GM12878 (cell line): Measurements from ENCODE around the gene DBNDD2. TPM values are rescaled to one million over a fixed set of nuclear protein-coding genes. Genes with fewer than 3 reads are reported as not detected.

ENCODE experiments used
- ATAC-seq: fragments of 200-7000 bp; cut with Tn5 transposase; 3 replicates; pipeline ENCODE4 v1.9.1; 2020; ENCODE audit warnings: mild to moderate bottlenecking, moderate library complexity
- BruUV-seq: library from RNA; stranded (reverse); fragments of 400-500 nt; replicated peaks from 2 replicates; lab custom pipeline; 2021; lab: Mats Ljungman, UMichigan
- CTCF ChIA-PET: fragments of 300-600 bp; sonication (Branson Sonifier 250); formaldehyde crosslinking; extraction: SDS; loops from one replicate; lab custom pipeline; 2021; ENCODE audit warnings: inconsistent platforms; lab: Yijun Ruan, JAX
- POLR2A ChIA-PET: fragments of 350-600 bp; formaldehyde crosslinking; extraction: SDS; loops from one replicate; lab custom pipeline; 2021; ENCODE audit warnings: inconsistent platforms; lab: Charles Lee
- RAD21 ChIA-PET: fragments of 300-600 bp; sonication (Branson Sonifier 250); formaldehyde crosslinking; loops from one replicate; lab custom pipeline; 2023; ENCODE audit warnings: antibody characterized with exemption; ENCODE audit not compliant: unreplicated experiment; lab: Charles Lee
- SMC1A ChIA-PET: fragments of 300-600 bp; sonication (Branson Sonifier 250); formaldehyde crosslinking; loops from one replicate; lab custom pipeline; 2023; ENCODE audit not compliant: unreplicated experiment, uncharacterized antibody; lab: Charles Lee
- DNase-seq: peaks from one replicate; pipeline ENCODE4 v3.0.0-alpha.2; 2011; ENCODE audit warnings: low read depth, low spot score
- FAIRE-seq: peaks from 3 replicates; lab custom pipeline; 2011; peaks lifted over from hg19 to GRCh38; lab: Jason Lieb, UNC
- H2AFZ ChIP-seq: 2 replicates; pipeline ENCODE4 v1.6.0; 2011; ENCODE audit warnings: low read depth, low read length, control low read depth; ENCODE audit not compliant: control insufficient read depth
- H3K27ac ChIP-seq: 2 replicates; pipeline ENCODE4 v1.5.1; 2011; ENCODE audit warnings: control low read depth; ENCODE audit not compliant: control insufficient read depth, insufficient read depth
- H3K27me3 ChIP-seq, 2 experiments: replicated peaks in 1 of 2; 2 replicates each; pipeline versions ENCODE4 v1.6.0 to v1.6.1; 2011; ENCODE audit warnings: low read length in 1 of 2; ENCODE audit not compliant: control insufficient read depth in 2 of 2, insufficient read depth in 2 of 2
- H3K36me3 ChIP-seq, 2 experiments: 2 replicates each; pipeline ENCODE4 v1.5.1; 2011; ENCODE audit warnings: low read length in 1 of 2; ENCODE audit not compliant: control insufficient read depth in 2 of 2, insufficient read depth in 2 of 2
- H3K4me1 ChIP-seq: 2 replicates; pipeline ENCODE4 v1.6.1; 2011; ENCODE audit warnings: mild to moderate bottlenecking, low read length, moderate library complexity, mixed read lengths; ENCODE audit not compliant: control insufficient read depth, insufficient read depth
- H3K4me2 ChIP-seq: 2 replicates; pipeline ENCODE4 v1.6.0; 2011; ENCODE audit warnings: control low read depth; ENCODE audit not compliant: control insufficient read depth, insufficient read depth
- H3K4me3 ChIP-seq: fragments of 200-600 bp; sonication (generic); 2 replicates; pipeline ENCODE4 v1.5.1; 2016
- H3K79me2 ChIP-seq: 2 replicates; pipeline ENCODE4 v1.6.0; 2011; ENCODE audit warnings: low read length; ENCODE audit not compliant: control insufficient read depth, insufficient read depth
- H3K9ac ChIP-seq: 2 replicates; pipeline ENCODE4 v1.8.0; 2011; ENCODE audit warnings: low read length, control low read depth, mixed read lengths; ENCODE audit not compliant: control insufficient read depth, insufficient read depth
- H3K9me3 ChIP-seq: replicated peaks from 3 replicates; pipeline ENCODE4 v1.5.1; 2011; ENCODE audit warnings: mild to moderate bottlenecking, low read length; ENCODE audit not compliant: control insufficient read depth, insufficient read depth
- H4K20me1 ChIP-seq: 2 replicates; pipeline ENCODE4 v1.6.0; 2011; ENCODE audit not compliant: control insufficient read depth, insufficient read depth
- ATF7 ChIP-seq: fragments of 450-650 bp; IDR thresholded peaks from 2 replicates; pipeline ENCODE4 v1.6.1; 2016; ENCODE audit warnings: low read depth, mild to moderate bottlenecking
- BACH1 ChIP-seq: fragments of 450-650 bp; IDR thresholded peaks from 2 replicates; pipeline ENCODE4 v1.6.1; 2017; ENCODE audit warnings: mild to moderate bottlenecking, borderline replicate concordance
- EED ChIP-seq: sonication (generic); IDR thresholded peaks from 2 replicates; pipeline ENCODE4 v1.6.1; 2016; ENCODE audit warnings: antibody characterized with exemption, low read depth
- FOXM1 ChIP-seq: IDR thresholded peaks from 2 replicates; pipeline ENCODE4 v1.6.1; 2012; ENCODE audit warnings: low read depth, mild to moderate bottlenecking, inconsistent platforms, low read length, moderate library complexity
- IKZF1 ChIP-seq: fragments of 450-650 bp; conservative IDR thresholded peaks from 2 replicates; pipeline ENCODE4 v1.6.1; 2017; ENCODE audit warnings: antibody characterized with exemption, mild to moderate bottlenecking
- IKZF2 ChIP-seq, 2 experiments: fragments of 450-650 bp; IDR thresholded peaks; 2 replicates each; pipeline ENCODE4 v1.6.1; 2017; ENCODE audit warnings: mild to moderate bottlenecking in 2 of 2, moderate library complexity in 2 of 2
- MAX ChIP-seq: IDR thresholded peaks from 2 replicates; pipeline ENCODE4 v1.6.1; 2012; ENCODE audit warnings: low read depth, low read length, improper control_type of control experiment
- MEF2A ChIP-seq: IDR thresholded peaks from 2 replicates; pipeline ENCODE4 v1.6.1; 2011; ENCODE audit warnings: low read depth, mild to moderate bottlenecking, low read length, moderate library complexity; ENCODE audit not compliant: insufficient read depth
- MYB ChIP-seq: fragments of 150-350 bp; IDR thresholded peaks from 2 replicates; pipeline ENCODE4 v1.6.1; 2014; ENCODE audit warnings: mild to moderate bottlenecking, low read depth, low read length, borderline replicate concordance
- PAX8 ChIP-seq: fragments of 450-650 bp; IDR thresholded peaks from 2 replicates; pipeline ENCODE4 v1.6.1; 2017; ENCODE audit warnings: mild to moderate bottlenecking, moderate library complexity
- RELA ChIP-seq: fragments of 450-650 bp; IDR thresholded peaks from 2 replicates; pipeline ENCODE4 v1.8.0; 2014; ENCODE audit warnings: borderline replicate concordance; ENCODE audit not compliant: partially characterized antibody
- RUNX3 ChIP-seq: IDR thresholded peaks from 2 replicates; pipeline ENCODE4 v1.6.1; 2012; ENCODE audit warnings: low read length, inconsistent platforms
- SMAD1 ChIP-seq: fragments of 450-650 bp; IDR thresholded peaks from 2 replicates; pipeline ENCODE4 v1.6.1; 2018; ENCODE audit warnings: mild to moderate bottlenecking, low read depth; ENCODE audit not compliant: partially characterized antibody
- SRF ChIP-seq, 2 experiments: IDR thresholded peaks; 2 replicates each; pipeline ENCODE4 v1.6.1; 2011; ENCODE audit warnings: low read depth in 2 of 2, low read length in 2 of 2, mild to moderate bottlenecking in 1 of 2, moderate library complexity in 1 of 2
- ZBED1 ChIP-seq: IDR thresholded peaks from 2 replicates; pipeline ENCODE4 v1.6.1; 2016; ENCODE audit warnings: borderline replicate concordance
- ZNF384 ChIP-seq: IDR thresholded peaks from 2 replicates; pipeline ENCODE4 v1.6.1; 2012; ENCODE audit warnings: low read depth, mild to moderate bottlenecking, low read length, improper control_type of control experiment, borderline replicate concordance
- WGBS: methylation state at CpG from one replicate; pipeline ENCODE4 v1.1.6; 2016; ENCODE audit warnings: low lambda C conversion rate; ENCODE audit not compliant: insufficient replicate concordance, insufficient coverage; ENCODE audit errors: missing lambda C conversion rate; 5-methylcytosine and 5-hydroxymethylcytosine counted together
- in situ Hi-C: fragments of 300-500 bp; cut with MboI; formaldehyde crosslinking; loops from 9 replicates; pipeline ENCODE4 v1.14.3; 2018; ENCODE audit warnings: mixed read lengths
- intact Hi-C: fragments of 100-400 bp; cut with micrococcal nuclease; formaldehyde crosslinking; loops from one replicate; pipeline ENCODE4 v1.14.2; 2022; ENCODE audit not compliant: unreplicated experiment
- polyA plus RNA-seq, 11 experiments: library from polyadenylated mRNA; depleted of rRNA in 4 of 11; unstranded in 6 of 11; stranded (reverse) in 5 of 11; fragments of >200 nt; fragmentation: Nextera tagmentation in 4 of 11; fragmentation: Illumina TruSeq in 1 of 11; extraction: Ambion mirVana in 4 of 11; extraction: Trizol in 1 of 11; gene quantifications; 1 replicate in 1 of 11; 2 replicates in 10 of 11; pipeline versions ENCODE4 v1.2.1 to v1.2.3, GENCODE V29; 2011 to 2016; ENCODE audit warnings: inconsistent platforms in 2 of 11, missing spikeins in 2 of 11, low read depth in 1 of 11
- total RNA-seq, 4 experiments: library from RNA; depleted of rRNA in 3 of 4; stranded (reverse); fragments of >200 nt in 3 of 4; fragmentation: Illumina TruSeq in 1 of 4; extraction: Trizol in 1 of 4; gene quantifications; 2 replicates each; pipeline versions ENCODE4 v1.2.1 to v1.2.3, GENCODE V29; 2013 to 2021
- TF ChIP-seq, protein P1 (sequence below): fragments of 450-650 bp; IDR thresholded peaks from 2 replicates; pipeline ENCODE4 v1.6.1; 2018; ENCODE audit warnings: mild to moderate bottlenecking, low read depth, moderate library complexity; ENCODE audit not compliant: partially characterized antibody
- TF ChIP-seq, protein P2 (sequence below): IDR thresholded peaks from 2 replicates; pipeline ENCODE4 v1.6.1; 2011; ENCODE audit warnings: low read depth, mild to moderate bottlenecking, low read length, moderate library complexity, borderline replicate concordance; ENCODE audit errors: extremely low read depth
- TF ChIP-seq, protein P3 (sequence below): fragments of 450-650 bp; IDR thresholded peaks from 2 replicates; pipeline ENCODE4 v1.6.1; 2017; ENCODE audit warnings: borderline replicate concordance

The DBNDD2 gene
- total and polyA plus RNA-seq, 10 of the 15 experiments (the other 5 are each of a cell fraction or from before 2014, with no cell fraction given): 0.17 to 5.7 (median 0.49) TPM; not detected in 1

- WGBS: 21% methylated on average over 9 of the region's 9 CpGs
- no peak overlapping the region for H3K27ac ChIP-seq
- ChIA-PET POLR2A (interaction anchor here (1.0 kb wide), 1 partner anchor 426 kb away, joined by 6 read pairs; no protein-coding TSS in a partner anchor), RAD21 (interaction anchor here (0.8 to 17.6 kb wide), 7 partner anchors 9 to 90 kb away, joined by 3 to 394 read pairs (median 4); partner anchors contain the start of gene SDC4), CTCF (interaction anchor here (1.2 to 19.4 kb wide), 6 partner anchors 13 to 92 kb away, joined by 3 to 685 read pairs (median 77); no protein-coding TSS in a partner anchor), SMC1A (interaction anchor here (0.7 to 19.8 kb wide), 7 partner anchors 9 to 411 kb away, joined by 3 to 440 read pairs (median 4); no protein-coding TSS in a partner anchor)
- H3K4me3 ChIP-seq: no peak overlapping the region
- BruUV-seq: no TSS peak
- peaks cover 23% of the 10 kb centered on the region for H3K4me1 ChIP-seq
- in situ Hi-C loops (loop anchor here (10.0 kb wide), 1 partner anchor 755 kb away; the partner anchor contains the start of gene CD40), intact Hi-C loops (no loop called here)
- FAIRE-seq (no peak), ATAC-seq (no peak), DNase-seq (no peak)
- no peaks in the 10 kb centered on the region for H3K9me3 ChIP-seq
- peaks cover 7% of the 10 kb centered on the region for H3K79me2 ChIP-seq
- no peaks in the 10 kb centered on the region for H3K36me3 ChIP-seq
- no peak overlapping the region for H2AFZ ChIP-seq
- no peaks in the 10 kb centered on the region for H3K27me3 ChIP-seq
- no peak overlapping the region for H3K4me2 ChIP-seq
- H4K20me1 ChIP-seq: no peaks in the 10 kb centered on the region
- H3K9ac ChIP-seq: no peak overlapping the region
- no peak for TF ChIP-seq ZNF384
- peak; percentile 26; the same call in 1 of the 2 replicates for TF ChIP-seq EED
- no peak for TF ChIP-seq RELA
- TF ChIP-seq, protein P1, sequence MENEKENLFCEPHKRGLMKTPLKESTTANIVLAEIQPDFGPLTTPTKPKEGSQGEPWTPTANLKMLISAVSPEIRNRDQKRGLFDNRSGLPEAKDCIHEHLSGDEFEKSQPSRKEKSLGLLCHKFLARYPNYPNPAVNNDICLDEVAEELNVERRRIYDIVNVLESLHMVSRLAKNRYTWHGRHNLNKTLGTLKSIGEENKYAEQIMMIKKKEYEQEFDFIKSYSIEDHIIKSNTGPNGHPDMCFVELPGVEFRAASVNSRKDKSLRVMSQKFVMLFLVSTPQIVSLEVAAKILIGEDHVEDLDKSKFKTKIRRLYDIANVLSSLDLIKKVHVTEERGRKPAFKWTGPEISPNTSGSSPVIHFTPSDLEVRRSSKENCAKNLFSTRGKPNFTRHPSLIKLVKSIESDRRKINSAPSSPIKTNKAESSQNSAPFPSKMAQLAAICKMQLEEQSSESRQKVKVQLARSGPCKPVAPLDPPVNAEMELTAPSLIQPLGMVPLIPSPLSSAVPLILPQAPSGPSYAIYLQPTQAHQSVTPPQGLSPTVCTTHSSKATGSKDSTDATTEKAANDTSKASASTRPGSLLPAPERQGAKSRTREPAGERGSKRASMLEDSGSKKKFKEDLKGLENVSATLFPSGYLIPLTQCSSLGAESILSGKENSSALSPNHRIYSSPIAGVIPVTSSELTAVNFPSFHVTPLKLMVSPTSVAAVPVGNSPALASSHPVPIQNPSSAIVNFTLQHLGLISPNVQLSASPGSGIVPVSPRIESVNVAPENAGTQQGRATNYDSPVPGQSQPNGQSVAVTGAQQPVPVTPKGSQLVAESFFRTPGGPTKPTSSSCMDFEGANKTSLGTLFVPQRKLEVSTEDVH: no peak
- TF ChIP-seq RUNX3: peak; percentile 75
- TF ChIP-seq MAX: no peak
- TF ChIP-seq FOXM1: no peak
- TF ChIP-seq IKZF1: peak; percentile 85
- TF ChIP-seq, protein P2, sequence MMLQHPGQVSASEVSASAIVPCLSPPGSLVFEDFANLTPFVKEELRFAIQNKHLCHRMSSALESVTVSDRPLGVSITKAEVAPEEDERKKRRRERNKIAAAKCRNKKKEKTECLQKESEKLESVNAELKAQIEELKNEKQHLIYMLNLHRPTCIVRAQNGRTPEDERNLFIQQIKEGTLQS: no peak
- no peak for TF ChIP-seq ZBED1
- TF ChIP-seq MYB: no peak
- TF ChIP-seq SMAD1: no peak
- no peak for TF ChIP-seq MEF2A
- TF ChIP-seq, protein P3, sequence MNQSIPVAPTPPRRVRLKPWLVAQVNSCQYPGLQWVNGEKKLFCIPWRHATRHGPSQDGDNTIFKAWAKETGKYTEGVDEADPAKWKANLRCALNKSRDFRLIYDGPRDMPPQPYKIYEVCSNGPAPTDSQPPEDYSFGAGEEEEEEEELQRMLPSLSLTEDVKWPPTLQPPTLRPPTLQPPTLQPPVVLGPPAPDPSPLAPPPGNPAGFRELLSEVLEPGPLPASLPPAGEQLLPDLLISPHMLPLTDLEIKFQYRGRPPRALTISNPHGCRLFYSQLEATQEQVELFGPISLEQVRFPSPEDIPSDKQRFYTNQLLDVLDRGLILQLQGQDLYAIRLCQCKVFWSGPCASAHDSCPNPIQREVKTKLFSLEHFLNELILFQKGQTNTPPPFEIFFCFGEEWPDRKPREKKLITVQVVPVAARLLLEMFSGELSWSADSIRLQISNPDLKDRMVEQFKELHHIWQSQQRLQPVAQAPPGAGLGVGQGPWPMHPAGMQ: no peak
- TF ChIP-seq PAX8: no peak
- no peak for TF ChIP-seq SRF (IDR thresholded peaks at IDR 0.05; ENCODE audit: low read depth in 2 of 2, low read length in 2 of 2)
- 0 out of 2 replicates have a peak, but pooled peaks have one; percentile 10 for TF ChIP-seq ATF7
- peak; percentile 24 to 42; a peak in 1 of 4 replicates for TF ChIP-seq IKZF2 (IDR thresholded peaks at IDR 0.05)
- TF ChIP-seq BACH1: no peak
Observed at GRCh38 chr20:45359406-45360148, 48.5 kb upstream of the DBNDD2 start.
